Measurements from ENCODE around the gene C9. TPM values are rescaled to one million over a fixed set of nuclear protein-coding genes. Genes with fewer than 3 reads are reported as not detected.
"Not testable (repeated sequence)": the region's sequence is repeated elsewhere in the genome, so short reads cannot be mapped to it uniquely, and the experiment has no call there.

Gene C9
- total RNA-seq, 1 donor from 2014 or later = not detected

GRCh38 chr5:39283231-39283818, 81.0 kb downstream of the C9 start:
- no peak for DNase-seq (ENCODE audit: low read depth, low spot score)
- no peak overlapping the region for H3K27ac Mint-ChIP-seq (ENCODE audit: unreplicated experiment)
- peak; percentile 71 for TF ChIP-seq CTCF (conservative IDR thresholded peaks at IDR 0.05)
- H3K36me3 Mint-ChIP-seq (ENCODE audit: low read depth) = peaks cover 6% of the 10 kb centered on the region
- no peak overlapping the region for H3K4me3 Mint-ChIP-seq
- no peaks in the 10 kb centered on the region for H3K4me1 Mint-ChIP-seq
- peaks cover 5% of the 10 kb centered on the region for H3K9me3 Mint-ChIP-seq
- no peaks in the 10 kb centered on the region for H3K27me3 Mint-ChIP-seq (ENCODE audit: low read depth)

GRCh38 chr5:39282561-39282960, 81.7 kb downstream of the C9 start:
- Mint-ChIP-seq H3K27ac (ENCODE audit: unreplicated experiment) (no peak overlapping the region), H3K36me3 (ENCODE audit: low read depth) (peaks cover 6% of the 10 kb centered on the region), H3K9me3 (peaks cover 5% of the 10 kb centered on the region), H3K27me3 (ENCODE audit: low read depth) (no peaks in the 10 kb centered on the region), H3K4me3 (no peak overlapping the region), H3K4me1 (no peaks in the 10 kb centered on the region)
- no peak for TF ChIP-seq CTCF (conservative IDR thresholded peaks at IDR 0.05)
- no peak for DNase-seq (ENCODE audit: low read depth, low spot score)

GRCh38 chr5:39275865-39276264, 88.4 kb downstream of the C9 start:
- not testable (repeated sequence) for H3K9me3 Mint-ChIP-seq; DNase-seq (ENCODE audit: low read depth, low spot score); H3K27ac Mint-ChIP-seq (ENCODE audit: unreplicated experiment); H3K4me1 Mint-ChIP-seq; H3K27me3 Mint-ChIP-seq (ENCODE audit: low read depth); H3K36me3 Mint-ChIP-seq (ENCODE audit: low read depth); H3K4me3 Mint-ChIP-seq

- Mint-ChIP-seq H3K27me3 (ENCODE audit: low read depth) (no peaks in the 10 kb centered on the region), H3K27ac (ENCODE audit: unreplicated experiment) (no peak overlapping the region)
Observed at GRCh38 chr5:39274398-39275085, 89.8 kb downstream of the C9 start.

GRCh38 chr5:39273314-39273954, 90.9 kb downstream of the C9 start:
- no peaks in the 10 kb centered on the region for H3K9me3 Mint-ChIP-seq
- no peak for TF ChIP-seq CTCF (conservative IDR thresholded peaks at IDR 0.05)
- no peaks in the 10 kb centered on the region for H3K36me3 Mint-ChIP-seq (ENCODE audit: low read depth)
- H3K4me3 Mint-ChIP-seq = no peak overlapping the region
- no peaks in the 10 kb centered on the region for H3K27me3 Mint-ChIP-seq (ENCODE audit: low read depth)
- no peak for DNase-seq (ENCODE audit: low read depth, low spot score)
- no peak overlapping the region for H3K27ac Mint-ChIP-seq (ENCODE audit: unreplicated experiment)
- H3K4me1 Mint-ChIP-seq = peaks cover 5% of the 10 kb centered on the region

More at GRCh38 chr5:39274398-39275085, 89.8 kb downstream of the C9 start:
- DNase-seq (ENCODE audit: low read depth, low spot score) = no peak
- H3K4me1 Mint-ChIP-seq = peaks cover 5% of the 10 kb centered on the region
- no peak overlapping the region for H3K4me3 Mint-ChIP-seq
- no peaks in the 10 kb centered on the region for H3K36me3 Mint-ChIP-seq (ENCODE audit: low read depth)
- no peaks in the 10 kb centered on the region for H3K9me3 Mint-ChIP-seq
- TF ChIP-seq CTCF (conservative IDR thresholded peaks at IDR 0.05) = no peak

- H3K27ac Mint-ChIP-seq (ENCODE audit: unreplicated experiment); H3K27me3 Mint-ChIP-seq (ENCODE audit: low read depth); H3K4me1 Mint-ChIP-seq; H3K36me3 Mint-ChIP-seq (ENCODE audit: low read depth); H3K9me3 Mint-ChIP-seq; H3K4me3 Mint-ChIP-seq; DNase-seq (ENCODE audit: low read depth, low spot score): not testable (repeated sequence)
Observed at GRCh38 chr5:39272869-39273231, 91.4 kb downstream of the C9 start.

Data from neural crest cell (in vitro differentiated cells).